GM19452 (cell line): ENCODE data around the gene NDUFAF8.
A peak's percentile ranks its signal among the peaks of the same experiment; 100 is the strongest.

ENCODE experiments used
- ATAC-seq: cut with Tn5 transposase; IDR thresholded peaks from one replicate; pipeline ENCODE4 v1.9.1; 2021; ENCODE audit not compliant: unreplicated experiment

Gene NDUFAF8

GRCh38 chr17:81237591-81238489, 1.3 kb upstream of the NDUFAF8 start:
- ATAC-seq = no peak

DNA sequence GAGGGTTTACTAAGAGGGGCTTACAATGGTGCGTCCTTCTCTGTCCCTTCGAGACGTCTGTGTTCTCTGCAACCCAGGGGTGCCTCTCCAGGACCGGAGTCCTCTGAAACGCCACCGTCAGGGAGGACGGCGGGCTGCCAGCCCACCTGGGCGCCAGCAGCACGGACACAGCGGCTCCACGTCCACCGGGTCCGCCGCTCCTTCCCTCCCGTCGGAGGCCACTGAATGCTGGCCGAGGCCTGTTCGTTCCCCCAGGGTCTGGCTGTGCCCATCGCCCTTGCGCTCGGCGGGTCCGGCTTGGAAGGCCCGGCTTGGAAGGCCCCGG, 666 bp upstream of the NDUFAF8 start:
- peak; percentile 4 for ATAC-seq

GRCh38 chr17:81239714-81240555, 817 bp downstream of the NDUFAF8 start:
- ATAC-seq = no peak

DNA sequence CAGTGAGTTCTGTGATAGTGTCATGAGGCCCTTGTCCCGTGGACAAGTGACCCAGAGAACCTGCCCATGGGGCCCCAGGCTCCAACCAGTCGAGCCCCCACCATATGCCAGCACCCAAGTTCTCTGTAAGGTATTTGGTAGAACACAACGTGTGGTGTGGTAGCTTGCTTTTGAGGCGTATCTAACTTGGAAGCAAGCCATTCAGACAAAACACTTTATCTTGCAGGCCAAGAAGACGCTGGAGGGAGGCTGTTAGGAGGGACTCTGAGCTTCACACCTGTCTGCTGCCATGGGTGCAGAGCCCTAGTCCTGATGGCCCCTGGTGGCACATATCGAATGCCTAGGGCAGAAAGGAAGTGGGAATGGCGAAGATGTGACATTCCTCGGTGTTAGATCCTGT, 1.6 kb downstream of the NDUFAF8 start:
- no peak for ATAC-seq

DNA sequence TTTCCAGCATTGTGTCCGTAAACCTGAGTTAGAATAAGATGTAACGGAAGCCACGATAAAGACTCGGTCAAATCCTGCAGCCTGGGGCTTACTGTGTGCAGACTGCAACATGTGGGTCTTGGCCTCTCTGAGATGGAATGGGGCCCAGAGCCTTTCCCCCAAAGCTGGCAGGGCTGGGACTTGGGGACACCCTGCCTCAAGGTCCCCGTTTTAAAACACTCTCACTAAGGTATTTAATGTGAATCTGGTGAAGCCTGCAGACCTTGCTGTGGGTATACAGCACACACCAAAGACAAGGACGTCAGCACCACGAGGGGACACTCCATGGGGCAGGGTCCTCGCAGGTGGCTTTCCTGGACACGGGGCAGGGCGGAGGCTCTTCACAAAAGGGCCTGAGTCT, 2.1 kb downstream of the NDUFAF8 start:
- ATAC-seq = no peak

GRCh38 chr17:81241648-81242420, 2.7 kb downstream of the NDUFAF8 start:
- ATAC-seq = no peak

DNA sequence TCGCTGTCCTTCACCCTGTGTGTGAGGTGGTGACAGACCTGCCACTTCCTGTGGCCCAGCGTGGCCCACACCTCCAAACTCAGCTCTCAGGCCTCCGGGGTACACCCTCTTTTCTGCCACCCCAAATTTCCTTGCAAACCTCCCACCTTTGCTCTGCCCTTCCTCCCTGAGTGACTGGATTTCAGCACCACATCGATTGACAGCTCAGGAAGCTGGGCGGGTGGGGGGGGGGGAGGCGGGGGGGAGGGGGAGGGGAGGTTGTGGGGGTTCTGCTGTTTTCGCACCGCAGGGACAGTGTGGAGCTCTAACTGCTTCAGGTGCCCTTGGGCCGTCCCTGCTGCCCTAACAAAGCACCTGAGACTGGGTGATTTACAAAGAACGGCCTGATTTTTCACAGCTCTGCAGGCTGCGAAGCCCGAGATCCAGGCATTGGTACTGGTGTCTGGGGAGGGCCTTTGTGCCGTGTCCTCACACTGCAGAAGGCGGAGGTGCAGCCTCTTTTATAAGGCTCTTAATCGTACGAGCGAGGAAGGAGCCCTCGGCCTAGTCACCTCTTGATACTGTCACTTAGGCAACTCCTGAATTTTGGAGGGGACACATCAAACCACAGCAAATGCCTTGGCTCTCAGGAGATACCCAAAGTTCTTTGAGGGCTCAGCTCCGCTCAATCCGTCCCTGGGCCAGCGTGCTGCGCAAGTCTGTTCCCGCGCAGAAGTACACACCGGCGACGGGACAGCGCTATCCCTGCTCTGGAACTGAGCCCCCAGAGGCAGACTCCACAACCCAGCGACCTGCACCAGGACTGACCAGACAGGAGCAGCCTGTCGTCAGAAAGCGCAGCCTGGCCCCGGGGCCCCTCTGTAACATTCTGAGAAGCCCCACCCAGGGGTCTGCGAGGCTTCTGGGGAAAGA, 3.6 kb downstream of the NDUFAF8 start:
- no peak for ATAC-seq

- ATAC-seq = no peak
Measured at GRCh38 chr17:81243333-81243664, 4.2 kb downstream of the NDUFAF8 start.

DNA sequence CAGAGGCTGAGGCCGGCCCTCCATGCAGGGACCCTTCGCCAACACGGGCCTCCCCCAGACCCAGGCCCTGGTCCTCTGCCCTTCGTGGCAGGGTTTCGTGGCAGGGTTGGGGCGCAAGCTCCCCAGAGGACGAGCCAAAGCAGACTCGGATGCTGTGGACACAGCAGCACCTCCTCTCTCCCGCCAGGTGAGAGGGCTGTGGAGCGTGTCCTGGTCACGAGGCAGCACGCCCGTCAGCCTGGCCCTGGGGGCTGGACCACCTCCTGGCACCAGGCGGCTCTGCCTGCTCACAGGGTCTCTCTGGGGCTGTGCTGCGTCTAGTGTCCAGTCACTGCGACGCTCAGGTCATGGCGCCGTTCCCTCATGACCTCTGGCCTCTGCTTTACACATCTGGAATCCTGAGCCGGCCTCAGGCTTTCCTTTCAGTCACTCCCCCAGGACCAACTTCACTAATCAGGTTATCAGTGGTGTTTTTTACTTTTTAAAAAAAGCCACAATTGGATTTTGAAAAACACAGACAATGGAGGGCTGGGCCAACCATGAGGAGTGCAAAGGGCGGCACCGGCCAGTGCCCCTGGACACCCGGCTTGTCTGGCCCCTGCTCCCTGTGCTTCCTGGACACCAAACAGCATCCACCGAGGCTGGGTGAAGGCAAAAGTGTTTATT, 5.4 kb downstream of the NDUFAF8 start:
- no peak for ATAC-seq

GRCh38 chr17:81245024-81245664, 6.0 kb downstream of the NDUFAF8 start:
- no peak for ATAC-seq

GRCh38 chr17:81245665-81246342, 6.7 kb downstream of the NDUFAF8 start:
- ATAC-seq = no peak

DNA sequence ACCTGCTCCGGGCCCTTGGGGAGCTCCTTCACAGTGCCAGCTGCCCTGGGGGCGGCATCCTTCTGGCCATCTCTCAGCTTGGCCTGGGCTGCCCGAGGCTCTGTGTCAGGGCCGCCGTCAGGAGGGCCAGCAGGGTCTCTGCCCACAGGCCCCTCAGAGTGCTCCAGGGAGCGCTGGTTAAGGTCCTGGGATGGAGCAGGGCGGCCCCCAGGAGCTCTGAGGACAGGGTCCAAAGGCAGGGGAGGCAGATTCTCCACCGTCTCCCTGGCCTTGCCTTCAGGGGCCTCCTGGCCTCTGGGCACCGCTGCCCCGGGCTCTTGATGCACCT, 7.2 kb downstream of the NDUFAF8 start:
- no peak for ATAC-seq

DNA sequence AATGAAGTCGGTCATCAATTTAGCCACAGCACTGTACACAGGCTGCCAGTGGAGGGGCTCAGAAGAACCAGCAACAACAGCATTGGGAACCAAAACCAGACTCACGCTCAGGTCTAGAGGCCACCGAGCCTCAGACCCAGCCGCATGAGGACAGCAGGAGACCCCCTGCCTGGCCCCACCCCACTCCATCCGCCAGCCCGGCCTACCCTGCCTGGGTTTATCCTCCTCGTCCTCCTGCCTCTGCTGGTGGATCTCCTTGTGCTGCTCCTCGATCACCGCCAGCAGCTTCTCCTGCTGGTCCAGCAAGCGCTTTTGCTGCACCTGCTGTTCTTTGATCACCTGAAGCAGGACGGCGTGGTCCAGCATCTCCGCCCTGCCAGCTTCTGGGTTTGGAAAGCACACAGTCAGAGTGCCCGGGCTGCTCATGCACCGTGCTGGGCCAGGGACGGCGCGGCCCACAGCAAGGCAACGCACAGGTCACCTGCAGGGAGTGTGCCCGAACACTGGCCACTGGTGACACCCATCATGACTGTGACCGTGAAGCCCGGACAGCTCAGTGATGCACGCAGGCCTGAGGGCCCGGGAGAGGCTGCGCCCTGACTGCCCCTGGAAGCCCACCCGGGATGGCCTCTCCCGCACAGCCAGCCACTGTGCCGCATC, 7.7 kb downstream of the NDUFAF8 start:
- ATAC-seq = no peak

- ATAC-seq = no peak
Measured at GRCh38 chr17:81247339-81247990, 8.3 kb downstream of the NDUFAF8 start.

DNA sequence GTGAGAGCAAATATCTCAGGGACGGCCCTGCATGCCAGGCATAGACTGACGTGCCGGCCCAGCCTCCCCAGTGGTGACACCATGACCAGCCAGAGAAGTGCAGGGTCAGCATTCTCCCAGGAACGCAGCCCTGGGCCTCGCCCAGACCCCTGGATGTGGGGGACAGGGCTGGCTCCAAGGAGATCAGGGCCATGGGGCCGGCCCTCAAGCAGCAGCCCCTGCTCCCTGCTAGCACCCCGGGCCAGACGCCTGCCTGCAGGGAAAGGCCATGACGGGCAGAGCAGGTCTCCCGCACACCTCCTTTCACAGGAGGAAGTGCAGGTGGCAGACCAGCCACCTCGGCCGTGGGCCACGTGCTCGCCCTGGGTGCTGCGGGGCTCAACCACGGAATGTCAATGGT, 9.5 kb downstream of the NDUFAF8 start:
- no peak for ATAC-seq

GRCh38 chr17:81249223-81250040, 10.3 kb downstream of the NDUFAF8 start:
- ATAC-seq = no peak
